ENCODE data around the gene ZMYM4.

DNA sequence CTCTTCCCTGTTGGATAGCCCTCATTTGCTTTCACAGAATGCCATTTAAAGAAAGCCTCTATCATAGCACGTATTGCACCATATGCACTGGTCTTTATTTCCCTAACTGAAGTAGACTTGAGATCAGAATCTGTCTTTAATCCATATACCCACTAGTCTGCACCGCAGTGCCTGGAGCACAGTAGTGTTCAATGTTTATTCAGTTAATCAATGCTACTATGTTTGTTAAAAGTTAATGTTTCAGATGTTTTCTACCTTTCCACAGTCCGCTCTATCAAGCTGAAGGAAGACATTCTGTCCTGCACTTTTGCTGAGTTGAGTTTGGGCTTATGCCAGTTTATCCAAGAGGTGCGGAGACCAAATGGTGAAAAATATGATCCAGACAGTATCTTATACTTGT, 139.2 kb downstream of the ZMYM4 start:
- TF ChIP-seq, protein P1, sequence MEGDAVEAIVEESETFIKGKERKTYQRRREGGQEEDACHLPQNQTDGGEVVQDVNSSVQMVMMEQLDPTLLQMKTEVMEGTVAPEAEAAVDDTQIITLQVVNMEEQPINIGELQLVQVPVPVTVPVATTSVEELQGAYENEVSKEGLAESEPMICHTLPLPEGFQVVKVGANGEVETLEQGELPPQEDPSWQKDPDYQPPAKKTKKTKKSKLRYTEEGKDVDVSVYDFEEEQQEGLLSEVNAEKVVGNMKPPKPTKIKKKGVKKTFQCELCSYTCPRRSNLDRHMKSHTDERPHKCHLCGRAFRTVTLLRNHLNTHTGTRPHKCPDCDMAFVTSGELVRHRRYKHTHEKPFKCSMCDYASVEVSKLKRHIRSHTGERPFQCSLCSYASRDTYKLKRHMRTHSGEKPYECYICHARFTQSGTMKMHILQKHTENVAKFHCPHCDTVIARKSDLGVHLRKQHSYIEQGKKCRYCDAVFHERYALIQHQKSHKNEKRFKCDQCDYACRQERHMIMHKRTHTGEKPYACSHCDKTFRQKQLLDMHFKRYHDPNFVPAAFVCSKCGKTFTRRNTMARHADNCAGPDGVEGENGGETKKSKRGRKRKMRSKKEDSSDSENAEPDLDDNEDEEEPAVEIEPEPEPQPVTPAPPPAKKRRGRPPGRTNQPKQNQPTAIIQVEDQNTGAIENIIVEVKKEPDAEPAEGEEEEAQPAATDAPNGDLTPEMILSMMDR (optimal IDR thresholded peaks at IDR 0.05 in 1 of 3, IDR thresholded peaks at IDR 0.05 in 1 of 3, conservative IDR thresholded peaks at IDR 0.05 in 1 of 3; ENCODE audit: extremely low read depth in 1 of 3, insufficient read depth in 2 of 3, low read length in 3 of 3), result no peak
- TF ChIP-seq EZH2 (IDR thresholded peaks at IDR 0.05; ENCODE audit: low read length), result no peak
